GM19438 (cell line): ENCODE data around the gene CDC42EP4.
"Not testable (repeated sequence)": the region's sequence is repeated elsewhere in the genome, so short reads cannot be mapped to it uniquely, and the experiment has no call there.

Source experiments
- ATAC-seq: cut with Tn5 transposase; IDR thresholded peaks from one replicate; pipeline ENCODE4 v1.9.1; 2021; ENCODE audit warnings: low read depth; ENCODE audit not compliant: unreplicated experiment

Gene CDC42EP4

GRCh38 chr17:73283250-73283649 lies 28.6 kb downstream of the CDC42EP4 start:
- no peak for ATAC-seq

- ATAC-seq: no peak
Observed at GRCh38 chr17:73282629-73283028, 29.2 kb downstream of the CDC42EP4 start.

GRCh38 chr17:73281928-73282327 lies 29.9 kb downstream of the CDC42EP4 start:
- peak; percentile 83 for ATAC-seq

GRCh38 chr17:73280191-73280590 lies 31.6 kb downstream of the CDC42EP4 start:
- no peak for ATAC-seq

- no peak for ATAC-seq
Observed at GRCh38 chr17:73279704-73280103, 32.1 kb downstream of the CDC42EP4 start.

GRCh38 chr17:73278465-73279453 lies 33.0 kb downstream of the CDC42EP4 start:
- ATAC-seq: no peak

GRCh38 chr17:73278049-73278464 lies 33.7 kb downstream of the CDC42EP4 start:
- no peak for ATAC-seq

GRCh38 chr17:73274490-73274889 lies 37.3 kb downstream of the CDC42EP4 start:
- ATAC-seq: no peak

GRCh38 chr17:73272906-73273218 lies 38.9 kb downstream of the CDC42EP4 start:
- ATAC-seq: no peak

GRCh38 chr17:73271072-73271471 lies 40.7 kb downstream of the CDC42EP4 start:
- ATAC-seq: peak; percentile 96

GRCh38 chr17:73269791-73270190 lies 42.0 kb downstream of the CDC42EP4 start:
- ATAC-seq: no peak

- ATAC-seq: no peak
Observed at GRCh38 chr17:73269329-73269615, 42.5 kb downstream of the CDC42EP4 start.

- ATAC-seq: no peak
Observed at GRCh38 chr17:73268582-73269328, 43.0 kb downstream of the CDC42EP4 start.

- no peak for ATAC-seq
Observed at GRCh38 chr17:73267648-73268537, 43.9 kb downstream of the CDC42EP4 start.

GRCh38 chr17:73266796-73267195 lies 45.0 kb downstream of the CDC42EP4 start:
- no peak for ATAC-seq

GRCh38 chr17:73265646-73266640 lies 45.9 kb downstream of the CDC42EP4 start:
- ATAC-seq: no peak

- not testable (repeated sequence) for ATAC-seq
Observed at GRCh38 chr17:73264448-73264847, 47.4 kb downstream of the CDC42EP4 start.

GRCh38 chr17:73262676-73263642 lies 48.8 kb downstream of the CDC42EP4 start:
- ATAC-seq: no peak
